NCI-H1417 (cell line): ENCODE results near the gene AGPS.
"Not testable (repeated sequence)": the region's sequence is repeated elsewhere in the genome, so short reads cannot be mapped to it uniquely, and the experiment has no call there.

Source experiments
- DNase-seq, 3 experiments: peaks; one replicate each; lab custom pipeline; 2025; lab: John Stamatoyannopoulos, UW

Gene AGPS

DNA sequence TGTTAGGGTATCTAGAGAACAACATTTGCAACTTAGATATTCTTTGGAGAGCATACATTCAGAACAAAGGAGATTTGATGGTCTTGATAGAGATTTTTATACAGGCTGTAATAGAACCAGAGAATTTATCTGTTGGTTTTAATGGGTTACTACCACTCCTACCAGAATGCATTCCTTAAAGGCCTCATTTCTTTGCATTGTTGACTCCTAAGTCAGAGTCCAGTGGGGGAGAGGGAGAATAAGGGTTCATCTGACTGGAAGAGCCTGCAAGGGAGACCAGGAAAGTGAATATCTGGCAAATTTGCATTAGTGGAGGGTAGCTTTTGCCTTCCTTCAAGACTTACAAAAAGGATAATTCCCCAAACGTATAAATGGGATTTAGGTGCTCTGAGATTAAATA lies 29.7 kb downstream of the AGPS start:
- DNase-seq = no peak

DNA sequence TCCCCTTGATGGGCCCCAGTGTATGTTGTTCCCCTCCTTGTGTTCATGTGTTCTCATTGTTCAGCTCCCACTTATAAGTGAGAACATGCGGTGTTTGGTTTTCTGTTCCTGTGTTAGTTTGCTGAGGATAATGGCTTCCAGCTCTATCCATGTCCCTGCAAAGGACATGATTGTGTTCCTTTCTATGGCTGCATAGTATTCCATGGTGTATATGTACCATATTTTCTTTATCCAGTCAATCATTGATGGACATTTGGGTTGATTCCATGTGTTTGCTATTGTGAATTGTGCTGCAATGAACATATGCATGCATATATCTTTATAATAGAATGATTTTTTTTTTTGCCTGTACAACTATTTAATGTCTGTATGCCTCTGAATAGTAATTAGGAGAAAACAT lies 31.5 kb downstream of the AGPS start:
- DNase-seq = not testable (repeated sequence)

DNA sequence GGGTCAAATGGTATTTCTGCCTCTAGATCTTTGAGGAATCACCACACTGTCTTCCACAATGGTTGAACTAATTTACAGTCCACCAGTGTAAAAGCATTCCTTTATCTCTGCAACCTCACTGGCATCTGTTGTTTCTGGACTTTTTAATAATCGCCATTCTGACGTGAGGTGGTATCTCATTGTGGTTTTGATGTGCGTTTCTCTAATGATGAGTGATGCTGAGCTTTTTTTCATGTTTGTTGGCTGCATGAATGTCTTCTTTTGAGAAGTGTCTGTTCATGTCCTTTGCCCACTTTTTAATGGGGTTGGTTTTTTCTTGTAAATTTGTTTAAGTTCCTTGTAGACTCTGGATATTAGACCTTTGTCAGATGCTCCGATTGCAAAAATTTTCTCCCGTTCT lies 32.0 kb downstream of the AGPS start:
- DNase-seq = not testable (repeated sequence)

DNA sequence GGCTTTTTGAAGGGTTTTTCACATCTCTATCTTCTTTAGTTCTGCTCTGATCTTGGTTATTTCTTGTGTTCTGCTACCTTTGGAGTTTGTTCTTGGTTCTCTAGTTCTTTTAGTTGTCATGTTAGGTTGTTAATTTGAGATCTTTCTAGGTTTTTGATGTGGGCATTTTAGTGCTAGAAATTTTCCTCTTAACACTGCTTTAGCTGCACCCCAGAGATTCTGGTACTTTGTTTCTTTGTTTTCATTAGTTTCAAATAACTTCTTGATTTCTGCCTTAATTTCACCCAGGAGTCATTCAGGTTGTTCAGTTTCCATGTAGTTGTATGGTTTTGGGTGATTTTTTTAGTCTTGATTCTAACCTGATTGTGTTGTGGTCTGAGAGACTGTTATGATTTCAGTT lies 34.7 kb downstream of the AGPS start:
- DNase-seq = no peak

DNA sequence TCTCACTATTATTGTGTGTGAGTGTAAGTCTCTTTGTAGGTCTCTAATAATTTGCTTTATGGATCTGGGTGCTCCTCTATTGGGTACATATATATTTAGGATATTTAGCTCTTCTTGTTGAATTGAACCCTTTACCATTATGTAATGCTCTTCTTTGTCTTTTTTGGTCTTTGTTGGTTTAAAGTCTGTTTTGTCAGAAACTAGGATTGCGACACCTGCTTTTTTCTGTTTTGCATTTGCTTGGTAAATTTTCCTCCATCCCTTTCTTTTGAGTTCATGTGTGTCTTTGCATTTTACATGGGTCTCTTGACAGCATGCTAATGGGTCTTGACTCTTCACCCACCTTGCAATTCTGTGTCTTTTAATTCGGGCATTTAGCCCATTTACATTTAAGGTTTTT lies 35.4 kb downstream of the AGPS start:
- not testable (repeated sequence) for DNase-seq

DNA sequence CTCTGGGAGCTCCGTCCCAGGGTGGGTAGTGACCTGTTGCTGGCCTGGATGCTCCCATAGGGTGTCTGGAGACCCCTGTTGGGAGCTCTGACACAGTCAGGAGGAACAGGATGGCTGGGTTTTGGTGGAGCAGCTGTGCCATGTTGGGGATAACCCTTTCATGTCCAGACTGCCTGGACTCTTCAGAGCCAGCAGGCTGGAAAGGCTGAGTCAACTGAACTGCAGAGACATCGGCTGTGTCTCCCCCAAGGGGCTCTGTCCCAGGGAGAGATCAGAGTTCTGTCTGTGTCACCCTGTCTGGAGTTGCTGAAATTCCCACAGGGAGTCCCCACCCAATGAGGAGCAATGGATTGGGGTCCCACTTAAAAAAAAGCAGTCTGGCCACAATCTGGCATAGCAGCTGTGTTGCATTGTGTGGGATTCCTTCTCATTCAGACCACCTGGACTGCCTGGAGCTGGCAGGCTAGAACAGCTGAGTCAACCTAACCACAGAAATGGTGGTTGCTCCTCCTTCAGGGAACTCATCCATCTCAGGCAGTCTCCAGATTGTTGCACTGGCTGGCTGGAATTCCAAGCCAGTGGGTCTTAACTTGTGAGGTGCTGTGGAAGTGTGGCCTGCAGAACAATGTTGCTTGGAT lies 37.2 kb downstream of the AGPS start:
- no peak for DNase-seq

DNA sequence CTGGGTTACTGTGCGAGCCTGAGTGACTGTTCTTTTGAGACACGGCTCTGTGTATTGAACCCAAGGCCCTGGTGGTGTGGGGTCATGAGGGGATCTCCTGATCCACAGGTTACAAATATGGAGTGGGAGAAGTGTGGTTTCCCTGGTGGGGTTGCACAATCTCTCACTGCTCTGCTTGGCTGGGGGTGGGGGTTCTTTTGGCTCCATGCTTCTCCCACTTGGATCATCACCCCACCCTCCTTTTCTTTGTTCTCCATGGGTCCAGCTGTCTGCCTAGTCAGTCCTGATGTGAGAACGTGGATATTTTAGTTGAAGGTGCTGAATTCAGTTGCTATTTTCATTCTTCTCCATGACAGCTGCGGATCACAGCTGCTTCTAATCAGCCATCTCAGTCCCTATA lies 37.8 kb downstream of the AGPS start:
- DNase-seq = no peak

DNA sequence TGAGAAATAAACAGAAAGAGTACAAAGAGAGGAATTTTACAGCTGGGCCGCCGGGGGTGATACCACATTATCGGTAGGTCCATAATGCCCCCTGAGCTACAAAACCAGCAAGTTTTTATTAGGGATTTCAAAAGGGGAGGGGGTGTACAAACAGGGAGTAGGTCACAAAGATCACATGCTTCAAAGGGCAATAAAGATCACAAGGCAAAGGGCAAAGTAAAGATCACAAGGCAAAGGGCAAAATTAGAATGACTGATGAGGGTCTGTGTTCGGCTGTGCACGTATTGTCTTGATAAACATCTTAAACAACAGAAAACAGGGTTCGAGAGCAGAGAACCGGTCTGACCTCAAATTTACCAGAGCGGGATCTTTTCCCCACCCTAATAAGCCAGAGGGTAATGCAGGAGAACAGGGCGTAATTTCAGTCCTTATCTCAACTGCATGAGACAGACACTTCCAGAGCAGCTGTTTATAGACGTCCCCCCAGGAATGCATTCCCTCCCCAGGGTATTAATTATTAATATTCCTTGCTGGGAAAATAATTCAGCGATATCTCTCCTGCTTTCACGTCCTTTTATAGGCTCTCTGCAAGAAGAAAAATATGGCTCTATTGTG lies 38.6 kb downstream of the AGPS start:
- not testable (repeated sequence) for DNase-seq

DNA sequence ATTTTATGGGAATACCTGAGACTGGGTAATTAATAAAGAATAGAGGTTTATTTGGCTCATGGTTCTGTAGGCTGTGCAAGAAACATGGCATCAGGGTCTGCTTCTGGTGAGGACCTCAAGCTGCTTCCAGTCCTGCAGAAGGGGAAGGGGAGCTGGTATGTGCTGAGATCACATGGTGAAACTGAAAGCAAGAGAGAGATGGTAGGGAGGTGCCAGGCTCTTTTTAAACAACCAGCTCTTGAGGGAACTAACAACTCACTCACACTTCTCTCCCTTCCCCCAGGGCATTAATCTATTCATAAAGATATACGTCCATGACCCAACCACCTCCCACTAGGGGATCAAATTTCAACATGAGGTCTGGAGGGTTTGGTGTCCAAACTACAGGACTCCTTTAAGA lies 40.1 kb downstream of the AGPS start:
- no peak for DNase-seq

DNA sequence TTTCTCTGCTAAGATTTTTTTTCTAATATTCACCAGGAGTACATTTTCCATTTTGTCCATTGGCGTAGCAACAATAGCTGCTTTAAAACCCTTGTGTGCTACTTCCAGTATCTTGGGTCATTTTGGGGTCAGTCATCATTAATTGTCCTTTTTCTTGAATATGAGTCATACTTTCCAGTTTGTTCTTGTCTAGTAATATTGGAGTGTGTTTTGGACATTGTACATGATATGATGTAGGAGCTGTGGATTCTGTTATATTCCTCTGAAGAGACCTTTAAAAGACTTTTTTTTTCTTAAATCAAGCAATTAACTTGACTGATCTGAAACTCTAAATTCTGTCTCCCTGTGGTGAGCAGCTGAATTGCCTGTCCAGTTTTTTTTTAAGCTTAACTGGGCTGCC lies 40.8 kb downstream of the AGPS start:
- DNase-seq = no peak

DNA sequence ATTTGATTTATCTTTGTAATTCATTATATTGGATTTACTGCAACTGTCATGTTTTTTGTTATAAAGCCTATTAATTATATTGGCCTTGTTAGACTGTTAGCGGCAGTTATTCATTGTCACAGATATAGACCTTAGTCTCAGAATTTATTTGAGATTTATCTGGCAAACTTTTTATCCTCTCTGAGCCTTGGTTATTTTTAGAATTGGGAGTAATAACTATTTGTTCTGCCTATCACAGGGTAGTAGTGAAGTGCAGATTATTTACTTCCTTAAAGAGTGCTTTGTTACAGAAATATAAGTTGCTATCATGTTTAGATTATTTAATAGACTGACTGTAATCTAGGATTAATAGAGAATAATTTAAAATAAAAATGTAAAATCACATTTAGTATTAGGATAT lies 41.9 kb downstream of the AGPS start:
- DNase-seq = no peak

DNA sequence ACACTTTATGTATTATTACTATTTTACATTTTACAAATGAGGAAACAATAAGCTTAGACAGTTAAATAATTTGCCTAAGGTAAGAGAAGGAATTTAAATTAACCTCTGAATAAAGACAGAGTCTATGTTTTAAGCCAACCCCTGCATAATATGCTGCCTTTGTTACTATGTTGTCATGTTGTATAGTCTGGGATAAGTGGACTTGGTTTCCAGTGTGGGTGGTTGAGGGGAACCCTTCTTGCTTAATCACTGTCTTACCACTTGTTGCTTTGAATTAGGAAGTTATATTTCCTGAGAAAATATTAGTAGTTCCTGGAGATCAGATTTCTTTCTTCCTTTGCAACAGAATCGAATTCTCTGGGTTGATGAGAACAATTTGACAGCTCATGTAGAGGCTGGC lies 52.6 kb downstream of the AGPS start:
- DNase-seq = no peak

DNA sequence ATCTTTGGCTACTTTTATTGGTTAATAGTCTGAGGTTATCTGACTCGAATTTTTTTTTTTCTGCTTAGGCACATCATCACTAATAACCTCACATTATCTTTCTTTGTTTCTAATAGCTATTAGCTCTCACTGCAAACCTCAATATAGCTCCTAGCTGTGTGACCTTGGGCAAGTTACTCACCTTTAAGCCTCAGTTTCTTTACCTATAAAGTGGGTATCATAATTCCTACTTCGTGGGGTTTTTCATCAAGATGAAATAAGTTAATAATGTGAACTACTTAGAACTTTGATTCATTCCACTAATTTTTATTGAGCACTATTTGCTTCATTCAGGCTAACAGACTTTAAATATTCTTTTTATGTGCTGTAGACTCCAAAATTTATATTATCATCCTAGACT lies 55.5 kb downstream of the AGPS start:
- no peak for DNase-seq

DNA sequence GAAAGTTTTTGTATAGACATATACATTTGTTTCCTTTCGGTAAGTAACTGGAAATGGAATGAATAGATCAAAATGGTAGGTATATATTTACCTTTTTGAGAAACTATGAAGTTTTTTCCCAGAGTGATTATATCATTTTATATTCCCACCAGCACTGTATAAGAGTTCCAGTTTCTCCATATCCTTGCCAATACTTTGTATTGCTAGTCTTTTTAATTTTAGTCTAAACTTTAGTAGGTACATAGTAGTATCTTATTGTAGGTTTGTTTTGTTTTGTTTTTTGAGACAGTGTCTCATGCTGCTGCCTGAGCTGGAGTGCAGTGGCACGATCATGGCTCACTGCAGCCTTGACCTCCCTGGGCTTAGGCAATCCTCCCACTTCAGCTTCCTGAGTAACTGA lies 56.6 kb downstream of the AGPS start:
- DNase-seq = no peak

DNA sequence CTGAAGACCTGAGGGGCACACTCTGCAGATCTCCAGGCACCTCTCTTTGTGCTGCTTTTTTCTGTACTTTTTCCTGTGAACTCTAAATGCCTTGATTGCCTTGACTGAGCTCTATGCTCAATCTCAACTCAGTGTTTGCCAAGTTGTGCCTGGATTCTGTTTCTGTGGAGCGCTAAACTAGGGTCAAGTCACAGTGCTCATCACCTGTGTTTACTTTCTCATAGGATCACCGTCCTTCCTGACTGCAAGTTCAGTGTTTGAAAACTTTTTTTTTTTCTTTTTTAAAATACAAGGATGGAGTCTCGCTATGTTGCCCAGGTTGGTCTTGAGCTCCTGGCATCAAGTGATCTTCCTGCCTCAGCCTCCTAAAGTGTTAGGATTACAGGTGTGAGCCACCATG lies 62.6 kb downstream of the AGPS start:
- no peak for DNase-seq

DNA sequence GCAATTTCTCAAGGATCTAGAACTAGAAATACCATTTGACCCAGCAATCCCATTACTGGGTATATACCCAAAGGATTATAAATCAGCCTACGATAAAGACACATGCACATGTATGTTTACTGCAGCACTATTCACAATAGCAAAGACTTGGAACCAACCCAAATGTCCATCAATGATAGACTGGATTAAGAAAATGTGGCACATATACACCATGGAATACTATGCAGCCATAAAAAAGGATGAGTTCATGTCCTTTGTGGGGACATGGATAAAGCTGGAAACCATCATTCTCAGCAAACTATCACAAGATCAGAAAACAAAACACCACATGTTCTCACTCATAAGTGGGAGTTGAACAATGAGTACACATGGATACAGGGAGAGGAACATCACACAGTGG lies 67.2 kb downstream of the AGPS start:
- DNase-seq = not testable (repeated sequence)

DNA sequence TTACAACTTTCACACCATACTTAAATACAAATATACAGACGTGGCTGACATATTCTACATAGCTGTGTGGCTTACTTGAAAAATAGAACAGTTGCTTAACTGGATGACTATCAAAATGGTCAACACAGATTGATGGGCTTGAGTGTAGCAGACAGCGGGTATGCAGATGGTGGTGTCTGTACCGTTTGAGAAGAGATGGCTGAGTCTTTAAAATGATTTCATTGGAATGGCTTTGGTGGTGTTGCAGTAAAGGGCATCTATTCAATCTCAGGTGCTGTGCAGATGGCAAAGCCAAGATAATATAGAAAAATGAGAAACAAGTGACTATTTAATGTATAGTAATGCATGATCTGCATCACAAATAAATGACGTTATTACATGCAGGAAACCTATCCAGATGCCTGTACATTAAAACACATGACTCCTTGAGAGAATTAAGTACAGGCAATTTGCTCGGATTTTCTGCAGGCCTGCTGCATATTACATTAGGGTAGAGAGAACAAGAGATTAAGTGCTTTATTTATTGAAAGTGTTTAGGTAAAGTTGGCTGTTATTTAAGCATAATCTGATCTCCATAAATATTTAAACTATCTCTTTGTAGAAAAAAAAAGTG lies 68.5 kb downstream of the AGPS start:
- DNase-seq = no peak

DNA sequence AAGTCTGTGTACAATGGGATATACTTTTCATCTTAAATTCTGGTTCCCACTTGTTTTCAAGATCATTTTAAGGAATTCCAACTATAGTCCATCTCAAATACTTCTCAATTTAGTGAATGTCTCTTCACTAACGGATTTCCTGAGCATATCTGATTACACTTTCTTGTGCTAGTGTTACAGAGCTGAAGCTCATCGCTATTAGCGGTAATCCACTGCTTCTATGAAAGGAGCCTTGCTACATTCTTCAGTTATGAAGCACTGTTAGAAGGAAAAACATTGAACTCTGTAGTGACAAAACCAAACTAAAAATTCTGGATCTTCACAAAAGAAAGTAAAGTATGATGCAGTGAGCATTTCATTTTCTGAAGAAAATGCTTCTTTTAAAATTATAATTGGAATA lies 72.0 kb downstream of the AGPS start:
- no peak for DNase-seq

DNA sequence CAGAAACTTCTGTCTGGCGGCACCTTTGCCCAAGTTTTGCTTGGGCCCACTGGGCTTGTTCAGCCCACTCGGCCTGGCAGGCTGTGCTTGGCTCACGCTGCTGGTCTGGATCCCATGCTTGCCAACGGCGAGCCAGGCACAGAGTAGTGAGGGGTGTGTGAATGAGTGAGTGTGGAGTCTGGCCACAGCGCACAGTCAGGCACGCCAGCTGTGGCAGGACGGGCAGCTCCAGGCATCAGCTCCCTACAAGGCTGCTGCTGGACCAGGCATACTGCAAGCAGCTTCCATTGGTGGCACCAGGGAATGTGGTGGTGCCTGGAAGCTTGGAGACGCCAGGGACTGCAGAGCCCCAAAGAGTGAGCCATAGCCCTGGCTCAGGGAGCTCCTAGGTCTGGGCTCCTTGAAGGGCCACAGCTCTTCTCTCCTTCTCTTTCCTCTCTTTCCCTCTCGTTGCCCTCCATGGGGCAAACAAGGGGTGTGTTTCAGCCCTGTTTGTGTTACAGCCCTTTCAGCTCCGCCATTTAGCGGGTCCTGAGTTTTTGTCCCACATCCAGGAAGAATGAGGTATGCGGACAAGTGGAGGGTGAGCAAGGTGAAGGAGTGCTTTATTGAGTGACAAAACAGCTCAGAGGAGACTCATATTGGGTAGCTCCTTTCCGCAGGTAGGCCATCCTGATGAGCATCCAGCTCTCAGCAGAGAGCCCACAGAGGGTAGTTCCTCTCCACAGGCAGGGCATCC lies 73.0 kb downstream of the AGPS start:
- DNase-seq = no peak

DNA sequence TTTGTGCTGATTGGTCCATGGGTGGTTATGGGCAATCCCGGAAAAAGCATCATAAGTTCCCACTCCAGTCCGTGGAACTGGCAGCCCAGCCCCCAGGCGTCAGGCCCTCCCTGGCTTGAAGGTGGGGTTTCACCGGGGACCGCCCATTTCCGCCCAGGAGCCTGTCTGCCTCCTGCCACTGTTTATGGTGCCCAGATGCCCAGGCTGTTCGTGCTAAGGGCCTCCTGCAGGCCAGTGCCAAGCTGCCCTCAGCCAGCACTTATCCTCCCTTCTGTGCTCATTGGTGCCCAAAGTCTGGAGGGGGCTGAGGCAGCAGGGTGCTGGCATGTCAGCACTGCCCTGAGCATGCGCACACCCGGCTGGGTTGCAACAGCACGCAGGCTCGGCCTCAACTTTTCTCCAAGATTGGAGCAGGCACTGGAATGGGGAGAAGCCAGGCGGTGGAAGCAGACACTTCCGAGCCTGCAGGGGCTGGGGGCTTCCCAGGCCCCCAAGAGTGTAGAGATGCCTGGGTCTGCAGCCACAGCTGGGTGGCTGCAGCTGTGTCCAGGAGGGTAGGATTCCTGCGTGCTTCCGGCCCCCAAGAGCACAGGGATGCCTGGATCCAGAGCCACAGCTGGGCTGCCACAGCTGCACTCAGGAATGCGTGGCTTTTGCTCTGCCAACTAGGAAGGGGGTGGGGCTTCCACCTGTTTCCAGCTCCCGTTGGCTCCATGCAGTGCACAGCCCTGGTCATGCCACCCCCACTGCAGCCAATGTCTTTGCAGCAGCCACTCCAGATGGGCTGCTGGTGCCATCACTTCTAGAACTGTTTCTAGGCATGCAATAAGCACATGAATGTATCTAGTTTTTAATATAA lies 74.0 kb downstream of the AGPS start:
- no peak for DNase-seq

DNA sequence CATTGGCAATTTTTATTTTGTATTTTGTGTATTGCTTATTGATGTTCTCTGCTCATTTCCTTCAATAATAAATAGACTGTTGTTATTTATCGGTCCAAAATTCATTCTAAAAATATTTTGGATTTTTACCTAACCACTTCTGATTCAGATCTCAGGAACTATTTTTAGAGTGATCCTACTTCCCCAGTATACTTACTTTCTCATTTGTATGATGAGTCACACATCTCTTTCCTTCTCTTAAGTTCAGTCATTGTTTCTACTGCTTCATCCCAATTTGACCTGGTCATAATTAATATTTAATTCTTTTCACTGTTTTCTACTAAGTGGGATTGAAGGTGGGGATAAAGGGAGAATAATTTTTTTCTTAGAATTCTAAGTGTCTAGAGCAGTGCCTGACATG lies 75.1 kb downstream of the AGPS start:
- DNase-seq = no peak

DNA sequence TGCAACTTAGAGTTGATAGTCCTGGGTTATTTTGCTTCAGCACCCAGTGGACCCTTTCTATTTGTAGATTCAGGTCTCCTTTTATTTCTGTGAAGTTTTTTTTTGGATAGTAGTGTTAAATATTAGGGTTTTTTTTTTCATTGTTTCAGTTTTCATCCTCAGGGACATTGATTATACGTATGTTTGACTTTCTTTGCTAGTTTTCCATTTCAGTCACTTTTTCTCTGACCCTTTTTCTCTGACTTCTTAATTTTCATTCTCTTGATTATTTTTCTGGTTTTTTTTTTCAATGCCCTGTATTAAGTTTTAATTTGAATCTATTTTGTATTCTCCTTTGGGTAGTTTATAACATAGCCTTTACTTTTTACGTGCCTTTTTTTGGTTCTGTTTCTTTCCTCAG lies 79.4 kb downstream of the AGPS start:
- DNase-seq = no peak
